SH-SY5Y (cell line): ENCODE results near the gene INSIG1.

Source experiments
- GATA2 ChIP-seq: IDR thresholded peaks from 2 replicates; pipeline ENCODE4 v1.6.1; 2011; ENCODE audit warnings: mild to moderate bottlenecking, low read depth, low read length
- GATA3 ChIP-seq: IDR thresholded peaks from 2 replicates; pipeline ENCODE4 v1.6.1; 2011; ENCODE audit warnings: low read depth, mild to moderate bottlenecking, low read length, moderate library complexity

DNA sequence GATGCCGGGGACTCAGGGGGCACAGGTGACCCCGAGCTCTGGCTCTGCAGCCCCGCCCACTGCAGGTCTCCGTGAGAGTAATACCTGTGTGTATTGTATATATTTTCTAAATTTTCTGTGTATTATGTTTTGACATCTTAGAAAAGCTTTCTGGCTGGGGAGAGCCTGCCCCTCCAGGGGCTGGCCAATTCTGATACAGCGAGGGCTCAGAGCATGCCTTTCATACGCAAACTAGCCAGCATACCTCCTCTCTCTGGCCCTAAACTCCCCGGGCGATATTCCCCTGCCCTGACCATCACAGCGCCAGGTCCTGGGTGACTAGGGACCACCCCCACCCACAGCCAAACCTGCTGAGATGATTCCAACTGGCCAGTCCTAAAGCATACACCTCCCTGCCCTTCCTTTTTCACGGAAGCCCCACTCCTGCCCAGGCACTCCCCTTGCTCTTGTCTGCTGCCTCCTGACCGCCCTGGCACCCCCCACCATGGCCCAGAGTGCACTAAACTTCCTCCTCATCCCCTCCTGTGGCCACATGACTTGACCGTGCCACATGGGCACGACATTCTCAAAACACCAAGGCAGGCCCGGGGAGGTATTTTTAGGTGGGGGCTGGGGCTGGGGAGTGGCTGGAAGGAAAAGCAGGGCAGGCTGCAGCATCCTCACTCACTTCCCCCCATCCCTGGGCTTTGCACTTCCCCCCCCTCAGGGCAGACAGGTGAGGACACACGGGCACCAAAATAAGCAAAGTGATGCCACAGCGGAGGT is 61.5 kb downstream of the INSIG1 start:
- no peak for TF ChIP-seq GATA2
- TF ChIP-seq GATA3 = no peak
